GM19397 (cell line): ENCODE measurements around the gene USP28.
"Not testable (repeated sequence)": the region's sequence is repeated elsewhere in the genome, so short reads cannot be mapped to it uniquely, and the experiment has no call there.

Source experiments
- ATAC-seq: cut with Tn5 transposase; IDR thresholded peaks from one replicate; pipeline ENCODE4 v1.9.1; 2021; ENCODE audit warnings: mild to moderate bottlenecking, moderate library complexity; ENCODE audit not compliant: unreplicated experiment

Gene USP28

GRCh38 chr11:113875234-113876073 is at the start of gene USP28:
TSS of gene USP28 (minus strand) at chr11:113875572. CDS start at chr11:113875501, 71 bp downstream.
- ATAC-seq = peak; percentile 82

- ATAC-seq = no peak
These were observed 48.2 kb upstream of the USP28 start for GRCh38 chr11:113923572-113923971.

GRCh38 chr11:113911491-113911890 is 36.1 kb upstream of the USP28 start:
- ATAC-seq = not testable (repeated sequence)

- ATAC-seq = no peak
These were observed 32.7 kb upstream of the USP28 start for GRCh38 chr11:113908098-113908497.

- ATAC-seq = no peak
These were observed 32.3 kb upstream of the USP28 start for GRCh38 chr11:113907681-113908080.

GRCh38 chr11:113907152-113907551 is 31.8 kb upstream of the USP28 start:
- no peak for ATAC-seq

- no peak for ATAC-seq
These were observed 31.1 kb upstream of the USP28 start for GRCh38 chr11:113906516-113906915.

GRCh38 chr11:113906038-113906437 is 30.7 kb upstream of the USP28 start:
- no peak for ATAC-seq

- no peak for ATAC-seq
These were observed 29.2 kb upstream of the USP28 start, which contains the start of gene HTR3B for GRCh38 chr11:113904379-113905101. TSS of gene HTR3B (plus strand) at chr11:113904796. CDS start at chr11:113904934, 138 bp downstream.

- ATAC-seq = no peak
These were observed 25.8 kb upstream of the USP28 start for GRCh38 chr11:113901141-113901540.

GRCh38 chr11:113896156-113896879 is 20.9 kb upstream of the USP28 start:
- no peak for ATAC-seq

GRCh38 chr11:113895367-113896155 is 20.2 kb upstream of the USP28 start:
- ATAC-seq = no peak

GRCh38 chr11:113894421-113894996 is 19.1 kb upstream of the USP28 start:
- ATAC-seq = no peak

- no peak for ATAC-seq
These were observed 13.5 kb upstream of the USP28 start for GRCh38 chr11:113888848-113889247.

- ATAC-seq = no peak
These were observed 10.5 kb upstream of the USP28 start for GRCh38 chr11:113885897-113886296.

GRCh38 chr11:113884361-113884836 is 9.0 kb upstream of the USP28 start:
- ATAC-seq = no peak

GRCh38 chr11:113881856-113882255 is 6.5 kb upstream of the USP28 start:
- no peak for ATAC-seq

GRCh38 chr11:113880971-113881370 is 5.6 kb upstream of the USP28 start:
- no peak for ATAC-seq

- ATAC-seq = not testable (repeated sequence)
These were observed 4.1 kb upstream of the USP28 start for GRCh38 chr11:113879446-113879845.

- ATAC-seq = no peak
These were observed 2.3 kb upstream of the USP28 start for GRCh38 chr11:113877670-113878055.
